ENCODE data around the gene FBXW7.

Gene FBXW7

DNA sequence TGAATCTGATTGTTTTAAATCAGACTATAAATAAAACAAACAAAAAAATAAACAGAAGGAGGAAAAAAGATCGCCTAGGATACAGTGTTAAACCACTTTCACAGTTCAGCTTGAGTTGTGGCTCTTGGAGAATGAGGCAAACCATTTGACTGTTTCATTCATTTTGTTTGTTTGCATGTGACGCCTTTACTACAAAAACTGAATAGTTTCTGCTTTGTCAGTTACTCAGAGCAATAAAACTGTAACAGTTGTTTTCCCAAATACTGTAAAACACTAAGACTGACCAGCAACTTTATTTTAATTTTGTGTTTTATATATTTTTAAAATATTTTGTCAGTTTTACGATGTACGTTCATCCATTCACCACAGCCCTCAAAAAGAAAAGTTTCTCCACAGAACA lies 214.5 kb downstream of the FBXW7 start:
- DNase-seq, result no peak

DNA sequence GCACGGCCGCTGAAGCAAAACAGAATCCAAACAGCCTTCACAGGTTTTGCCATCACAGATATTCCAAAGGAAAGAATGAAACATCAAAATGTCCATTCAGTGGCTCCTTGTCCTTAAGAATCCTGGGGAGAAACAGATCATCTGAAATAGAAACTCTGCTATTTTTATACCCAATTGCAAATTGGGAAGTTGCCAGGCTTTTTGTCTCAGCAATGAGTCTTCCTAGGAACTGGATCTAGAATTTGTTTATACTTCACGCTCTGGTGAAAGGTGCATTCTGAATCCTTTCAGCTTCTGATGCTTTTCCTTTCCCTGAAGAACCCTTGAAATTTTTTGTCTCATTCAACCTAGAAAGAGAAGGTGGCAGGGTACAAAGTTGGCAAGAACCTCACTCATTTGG lies 218.9 kb downstream of the FBXW7 start:
- DNase-seq, result no peak

DNA sequence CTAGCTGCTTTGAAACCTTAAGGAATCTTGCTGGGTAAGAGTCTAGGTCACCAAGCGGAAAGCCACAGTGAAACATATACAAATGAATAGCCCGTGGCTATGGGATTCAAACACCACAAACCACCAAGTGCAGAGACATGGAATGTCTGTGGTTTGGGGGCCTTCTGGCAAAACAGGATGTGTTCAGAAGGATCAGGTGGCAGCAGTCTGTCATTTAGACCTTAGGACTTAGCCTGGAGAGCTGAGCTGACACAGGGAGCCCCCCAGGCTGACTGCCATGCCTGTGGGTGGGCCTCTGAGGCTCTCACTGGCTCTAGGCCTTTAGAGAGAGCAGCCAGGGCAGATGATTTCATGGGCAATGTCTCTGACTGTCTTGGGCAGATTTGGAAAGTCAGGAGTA lies 225.6 kb downstream of the FBXW7 start:
- no peak for DNase-seq

DNA sequence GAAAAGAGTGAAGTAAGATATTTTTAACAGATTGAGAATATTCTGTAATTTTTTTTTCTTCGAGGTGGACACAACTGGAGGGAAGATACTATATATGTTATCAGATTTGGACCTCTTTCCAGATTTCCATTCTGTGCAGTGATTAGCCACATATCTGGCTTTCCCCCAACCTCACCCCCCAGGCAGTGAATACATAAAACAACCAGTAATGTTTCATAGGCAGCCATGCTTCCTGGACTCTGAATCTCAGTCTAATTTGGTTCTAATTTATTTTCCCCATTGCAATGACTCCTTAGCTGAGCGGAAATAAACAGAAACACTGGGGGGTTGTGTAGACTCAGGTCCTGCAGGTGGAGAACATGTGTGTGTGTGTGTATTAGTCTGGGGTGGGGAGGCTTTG lies 226.5 kb downstream of the FBXW7 start:
- DNase-seq, result no peak

DNA sequence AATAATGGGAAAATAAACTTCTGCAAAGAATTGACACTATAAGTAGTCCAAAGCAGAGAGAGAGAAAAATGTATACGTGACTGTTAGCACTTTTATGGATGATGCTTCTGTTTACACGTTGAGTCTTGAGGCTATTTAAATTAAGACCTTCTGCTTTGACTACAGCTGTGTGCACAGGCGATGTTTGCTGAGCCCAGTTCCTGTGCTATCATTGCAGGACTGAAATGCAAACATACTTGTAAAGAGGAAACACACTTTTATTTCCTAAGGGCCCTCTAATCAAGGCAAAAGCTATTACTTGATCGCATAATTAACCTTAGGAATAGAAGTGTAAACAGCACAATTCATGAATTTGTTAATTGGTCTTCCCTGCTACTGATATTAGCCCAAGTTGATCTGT lies 226.9 kb downstream of the FBXW7 start:
- no peak for DNase-seq

DNA sequence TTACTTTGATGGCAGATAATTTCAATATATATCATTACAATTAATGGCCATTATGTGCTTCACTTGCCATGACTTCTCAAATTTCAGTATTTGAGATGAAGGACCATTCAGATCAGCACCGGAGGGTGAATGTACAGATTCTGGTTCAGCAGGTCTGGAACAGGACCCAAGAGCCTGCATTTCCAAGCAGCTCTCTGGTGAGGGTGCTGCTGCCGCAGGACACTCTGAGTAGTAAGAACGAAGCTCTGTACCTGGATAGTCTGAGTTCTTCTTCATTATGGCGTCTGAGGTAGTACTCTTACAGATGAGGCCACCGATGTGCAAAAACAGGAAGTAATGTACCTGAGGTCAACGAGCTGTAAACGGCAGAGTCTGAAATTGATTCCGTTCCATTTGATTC lies 228.2 kb downstream of the FBXW7 start:
- no peak for DNase-seq

DNA sequence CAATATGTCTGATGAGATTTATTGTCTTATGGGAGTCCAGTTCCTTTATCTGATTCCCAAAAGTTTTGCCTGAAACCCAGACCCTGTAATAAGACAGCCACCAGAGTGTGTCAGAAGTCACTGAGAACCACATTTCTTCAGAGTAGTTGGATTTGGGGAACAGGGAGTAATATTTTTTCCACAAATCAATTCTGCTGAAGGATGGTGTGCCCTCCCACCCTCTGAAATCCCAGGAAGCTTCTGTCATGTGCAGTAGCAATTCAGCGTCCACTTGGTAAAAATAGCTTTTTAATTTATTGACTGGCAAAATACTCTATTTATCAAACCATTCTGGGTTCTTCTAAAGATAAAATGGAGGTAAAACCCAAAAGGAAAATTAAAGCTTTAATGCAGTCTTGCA lies 229.4 kb downstream of the FBXW7 start:
- DNase-seq, result no peak

DNA sequence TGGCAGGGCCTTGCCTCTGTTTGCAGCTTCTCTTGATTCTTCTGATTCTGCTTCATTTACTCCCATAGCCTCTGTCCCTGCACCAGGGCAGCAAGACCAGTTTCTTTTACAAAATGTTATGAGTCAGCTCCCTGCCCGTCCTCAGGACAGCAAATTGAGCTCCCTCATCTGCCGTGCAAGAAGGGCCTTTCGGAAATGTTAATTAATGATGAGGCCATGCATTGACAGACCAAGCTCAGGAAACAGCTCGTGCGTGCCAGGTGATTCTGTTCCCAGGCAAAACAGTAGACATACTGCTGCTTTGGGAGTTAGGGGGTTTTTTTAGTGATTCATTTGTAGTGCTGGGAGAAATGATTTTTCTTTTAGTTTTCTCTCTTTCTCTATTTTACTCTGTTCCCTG lies 231.7 kb downstream of the FBXW7 start:
- DNase-seq, result no peak

DNA sequence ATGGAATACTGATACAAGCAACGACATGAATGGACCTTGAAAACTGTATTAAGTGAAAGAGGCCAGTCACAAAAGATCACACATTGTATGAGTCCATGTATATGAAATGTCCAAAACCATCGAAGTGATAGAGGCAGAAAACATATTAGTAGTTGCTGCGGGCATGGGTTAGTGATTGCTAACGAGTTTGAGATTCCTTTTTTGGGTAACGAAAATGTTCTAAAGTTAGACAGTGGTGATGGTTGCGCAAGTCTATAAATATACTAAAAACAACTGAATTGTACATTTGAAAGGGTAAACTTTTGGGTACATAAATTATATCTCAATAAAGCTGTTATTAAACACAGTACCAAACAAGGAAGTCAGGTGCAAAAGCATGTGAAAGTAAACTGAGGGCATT lies 234.5 kb downstream of the FBXW7 start:
- no peak for DNase-seq

DNA sequence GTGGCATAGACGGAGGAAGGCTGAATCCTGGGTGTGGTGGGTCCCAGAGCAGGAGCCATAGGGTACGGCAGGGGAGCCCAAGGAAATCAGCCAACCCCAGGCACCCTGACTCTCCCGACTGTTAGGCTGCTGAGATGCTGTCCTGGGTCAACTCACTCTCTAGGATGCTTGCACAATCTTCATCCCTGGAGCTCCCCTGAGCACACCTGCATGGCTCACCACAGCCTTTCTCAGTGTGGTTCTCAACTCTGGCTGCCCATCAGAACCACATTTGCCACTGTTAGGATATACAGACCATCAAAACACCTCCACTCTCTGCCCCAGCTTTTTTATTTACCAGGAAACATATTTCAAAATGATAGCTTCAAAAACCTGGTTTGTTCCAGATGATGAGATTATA lies 236.3 kb downstream of the FBXW7 start:
- no peak for DNase-seq

DNA sequence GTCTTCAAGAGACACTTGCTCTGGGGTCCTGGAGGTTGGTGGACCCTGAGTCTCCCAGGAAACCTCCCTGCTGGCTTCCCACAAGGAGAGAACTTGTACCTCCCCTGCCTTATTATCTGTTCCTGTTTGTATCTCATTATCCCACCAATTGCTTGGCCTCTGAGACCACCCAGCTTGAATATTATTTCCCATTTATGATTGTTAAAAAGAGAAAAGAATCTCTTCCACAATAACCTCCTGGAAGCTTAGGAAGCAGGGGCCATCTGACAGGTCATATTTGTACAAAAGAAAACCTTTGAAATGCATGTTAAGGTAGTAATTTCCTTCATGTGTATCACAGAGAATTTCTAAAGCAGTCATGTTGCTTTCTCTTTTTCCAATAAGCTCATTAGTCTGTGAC lies 239.5 kb downstream of the FBXW7 start:
- DNase-seq, result no peak

DNA sequence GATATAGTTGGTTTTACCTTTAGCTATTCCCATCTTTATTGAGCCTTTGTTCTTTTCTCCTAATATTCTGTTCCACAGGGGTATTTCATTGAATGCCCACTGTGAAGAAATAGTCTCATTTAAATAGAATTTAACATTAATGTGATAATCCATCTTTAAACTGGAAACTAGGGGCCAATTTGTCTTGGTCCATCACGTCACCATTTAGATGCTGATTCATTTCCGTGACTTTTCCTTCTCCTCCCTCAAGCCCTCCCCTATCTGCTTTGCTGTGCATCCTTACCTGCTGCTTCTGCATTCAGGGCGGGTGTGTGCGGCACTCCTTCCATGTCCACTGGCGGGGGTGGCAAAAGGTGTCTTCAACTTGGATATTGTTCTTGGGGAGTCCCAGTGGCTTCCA lies 241.1 kb downstream of the FBXW7 start:
- no peak for DNase-seq

DNA sequence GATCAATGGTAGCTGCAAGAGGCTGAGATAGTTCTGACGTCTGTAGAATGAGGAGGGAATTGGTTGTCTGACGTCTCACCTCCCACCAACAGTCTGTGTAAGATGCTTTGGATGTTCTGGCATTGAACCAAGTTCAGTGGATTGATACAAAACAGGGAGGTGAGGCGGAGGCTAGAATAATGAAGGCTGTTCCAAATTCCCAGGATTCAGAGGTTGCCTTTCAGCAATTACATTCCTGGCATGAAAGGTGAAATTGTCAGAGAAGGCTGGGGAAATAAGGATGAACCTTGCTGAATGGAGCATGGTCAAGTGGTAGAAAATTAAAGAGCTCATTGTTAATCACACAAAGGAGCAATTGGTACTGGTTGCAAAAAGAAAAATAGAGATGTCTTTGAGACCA lies 241.6 kb downstream of the FBXW7 start:
- DNase-seq, result no peak

DNA sequence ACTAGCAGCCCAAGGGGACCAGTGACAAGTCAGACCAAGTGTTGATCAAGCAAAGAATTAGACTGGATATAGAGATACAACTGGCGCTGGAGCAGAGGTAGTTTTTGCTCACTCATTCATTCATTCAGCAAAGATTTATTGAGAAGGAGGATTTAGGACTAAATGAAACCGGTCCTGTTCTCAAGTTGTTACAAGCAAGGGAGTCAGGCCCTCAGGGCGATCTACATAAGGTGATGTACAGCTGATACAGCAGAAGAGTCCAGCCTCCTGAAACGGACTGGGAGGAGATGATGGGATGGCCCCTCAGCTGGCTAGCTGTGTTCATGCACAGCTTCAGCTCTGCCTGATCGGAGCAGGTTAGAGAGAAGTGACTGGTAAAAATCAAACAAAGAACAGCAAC lies 242.4 kb downstream of the FBXW7 start:
- DNase-seq, result no peak

DNA sequence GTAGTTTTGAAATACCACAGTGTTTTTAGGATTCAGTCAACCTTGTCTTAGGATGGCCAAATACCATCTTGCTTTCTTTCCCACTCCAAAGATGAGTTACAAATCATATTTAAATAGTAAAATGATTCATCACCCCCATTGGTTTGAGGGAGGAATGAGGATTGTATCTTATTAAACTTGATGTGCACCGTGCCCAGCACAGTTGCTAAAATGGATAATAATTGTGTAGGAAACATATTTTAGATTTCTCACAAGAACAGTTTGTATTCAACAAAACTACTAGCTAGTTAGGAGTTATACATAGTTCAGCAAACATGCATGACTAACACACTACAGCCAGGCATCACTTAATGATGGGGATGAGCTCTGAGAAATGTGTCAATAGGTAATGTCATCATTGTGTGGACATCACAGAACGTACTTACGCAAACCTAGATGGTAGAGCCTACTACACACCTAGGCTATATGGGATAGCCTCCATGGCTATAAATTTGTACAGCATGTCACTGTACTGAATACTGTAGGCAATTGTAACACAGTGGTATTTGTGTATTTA lies 245.4 kb downstream of the FBXW7 start:
- DNase-seq, result no peak

DNA sequence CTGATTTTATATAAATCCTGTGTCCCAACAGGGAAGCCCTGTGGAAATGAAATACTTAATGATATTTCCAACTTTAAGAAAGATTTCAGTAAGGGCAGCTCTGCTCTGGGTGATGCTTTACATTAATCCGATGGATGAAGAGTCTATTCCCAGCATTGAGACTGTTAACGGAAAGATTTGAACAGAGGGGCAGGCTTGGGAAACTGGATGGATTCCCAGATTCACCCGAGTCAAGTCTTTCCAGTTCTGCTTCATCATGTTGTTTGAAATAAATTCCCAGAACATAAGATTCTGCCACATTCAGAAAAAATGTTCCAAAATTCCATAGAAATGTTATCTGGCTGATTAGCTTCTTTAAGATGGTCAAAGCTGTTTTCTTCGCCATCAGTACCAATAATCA lies 246.0 kb downstream of the FBXW7 start:
- DNase-seq, result no peak

DNA sequence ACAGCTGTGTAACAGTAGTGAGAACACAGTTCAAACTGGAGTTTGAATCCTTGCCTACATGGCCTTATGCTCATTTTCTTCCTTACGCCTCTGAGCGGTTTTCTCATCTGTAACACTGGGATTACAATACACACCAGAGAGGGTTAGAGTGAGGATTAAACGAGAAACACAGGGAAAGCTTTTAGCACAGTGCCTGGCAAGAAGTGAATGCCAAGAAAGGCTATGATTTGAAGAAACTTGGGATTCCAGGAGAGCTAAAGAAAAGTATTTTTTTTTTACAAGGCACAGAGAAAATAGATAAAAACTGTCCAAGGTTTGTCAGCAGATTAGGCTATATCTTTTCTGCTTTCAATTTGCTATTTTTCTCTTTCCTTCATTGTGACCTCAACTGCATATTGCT lies 246.4 kb downstream of the FBXW7 start:
- DNase-seq, result no peak

DNA sequence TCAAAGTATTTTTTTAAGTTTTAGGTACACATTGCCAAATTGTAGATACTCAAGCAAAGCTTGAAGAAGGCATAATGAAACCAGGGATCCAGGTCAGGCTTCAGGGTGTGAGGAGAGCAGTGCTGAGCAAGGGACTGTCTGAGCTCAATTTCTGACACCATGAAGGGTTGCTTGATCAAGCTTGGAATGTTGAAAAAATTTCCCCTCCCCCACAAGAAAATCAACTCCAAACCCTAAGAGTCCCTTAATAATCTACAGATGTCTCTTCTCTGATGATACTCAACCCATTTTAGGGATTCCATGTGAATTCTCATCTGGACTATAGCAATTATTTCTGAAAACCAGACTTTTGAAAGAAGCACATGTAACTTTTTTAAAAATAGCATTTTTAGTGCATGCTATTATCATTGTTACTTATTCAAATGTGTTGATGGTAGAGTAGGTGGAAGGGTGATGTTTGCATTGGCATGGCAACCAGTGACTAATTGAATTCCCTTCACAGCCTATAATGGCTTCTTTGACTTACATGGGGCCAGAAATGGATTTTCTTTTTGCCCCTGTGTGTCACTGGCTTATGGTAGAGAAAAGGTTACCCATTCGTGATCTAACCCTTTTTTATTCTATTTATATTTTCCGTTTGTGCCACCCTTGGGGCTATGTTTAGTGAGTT lies 252.0 kb downstream of the FBXW7 start:
- DNase-seq, result no peak

DNA sequence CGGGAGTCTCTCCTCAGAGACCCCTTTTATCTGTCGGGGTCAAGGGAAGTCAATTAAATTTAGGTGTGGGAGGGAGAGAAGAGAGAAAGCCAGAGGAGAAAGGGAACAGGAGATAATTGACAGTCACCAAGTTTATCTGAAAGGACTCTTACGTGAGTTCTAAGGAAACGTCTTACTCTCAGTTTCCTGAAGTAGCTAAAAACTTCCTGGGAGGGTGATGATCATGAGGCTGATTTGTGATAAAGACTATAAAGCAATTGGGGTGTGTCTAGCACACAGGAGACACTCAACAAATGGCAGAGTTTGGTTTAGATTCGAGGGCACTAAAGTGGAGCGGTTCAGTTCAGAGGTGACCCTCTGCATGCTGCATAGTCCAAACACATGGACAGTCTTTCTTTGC lies 254.1 kb downstream of the FBXW7 start:
- no peak for DNase-seq

DNA sequence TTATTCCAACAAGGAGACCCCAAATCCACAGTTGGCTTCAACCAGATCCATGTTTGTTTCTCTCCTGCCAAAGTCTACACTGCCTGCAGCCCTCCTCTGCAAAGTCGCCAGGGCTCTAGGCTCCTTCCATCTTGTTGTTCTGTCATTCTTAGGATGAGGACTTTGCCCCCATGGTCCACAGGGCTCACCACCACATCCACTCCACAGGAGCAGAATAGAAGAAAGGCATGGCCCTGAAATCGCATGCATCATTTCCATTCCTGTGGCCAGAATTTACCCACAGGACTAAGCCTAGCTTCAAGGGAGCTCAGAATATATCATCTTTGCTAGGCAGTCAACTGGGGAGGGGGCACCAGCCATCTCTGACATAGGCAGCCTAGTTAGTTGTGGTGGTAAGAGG lies 254.7 kb downstream of the FBXW7 start:
- no peak for DNase-seq

DNA sequence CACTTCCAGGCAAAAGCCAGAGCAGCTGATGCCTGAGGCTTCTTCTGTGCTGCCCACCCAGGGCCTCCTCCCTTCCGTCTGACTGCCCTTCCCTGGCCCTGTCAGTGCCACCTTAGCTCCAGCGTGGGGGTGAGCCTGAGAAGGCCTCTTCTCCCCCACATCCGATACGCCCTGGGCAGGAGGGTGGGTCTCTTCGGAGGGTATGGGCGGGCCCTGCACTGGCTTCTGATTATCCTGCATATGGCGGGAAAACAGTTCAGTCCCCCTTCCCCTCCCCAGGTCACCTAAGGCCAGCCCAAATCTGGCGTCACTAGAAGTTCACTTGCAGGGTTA lies 256.7 kb downstream of the FBXW7 start:
- DNase-seq, result no peak

DNA sequence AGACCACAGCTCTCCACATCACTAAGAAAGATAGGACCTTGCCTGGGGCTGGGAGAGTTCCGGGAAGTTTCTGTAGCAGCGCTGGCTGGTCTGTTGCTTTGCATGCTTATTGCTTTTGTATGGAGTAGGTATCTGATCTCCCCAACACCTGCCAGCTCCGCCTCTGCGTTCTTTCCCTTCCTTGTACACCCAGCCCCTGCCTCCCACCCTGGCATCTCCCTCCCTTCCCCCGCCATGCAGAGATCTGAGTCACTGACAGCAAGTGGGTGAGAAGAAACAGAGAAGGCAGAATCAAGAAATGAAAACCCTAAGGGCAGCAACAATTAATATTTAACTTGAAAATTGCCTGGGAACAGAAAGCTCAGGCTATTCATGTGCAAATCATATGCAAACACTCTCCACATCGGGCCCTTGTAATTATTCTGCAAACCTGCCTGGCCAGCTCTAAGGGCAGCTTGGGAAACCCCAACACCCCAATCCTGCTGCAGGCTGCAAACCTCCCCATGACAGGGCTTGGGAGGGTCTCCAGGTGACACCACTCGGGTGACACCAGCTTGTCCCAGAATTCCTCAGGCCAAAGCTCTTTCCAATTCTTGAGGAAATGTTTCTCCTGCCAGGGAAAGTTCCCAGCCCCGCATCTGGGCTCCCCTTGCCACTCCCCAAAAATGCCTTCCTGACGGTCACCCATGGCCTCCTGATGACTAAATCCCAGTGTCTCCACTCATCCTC lies 257.2 kb downstream of the FBXW7 start:
- DNase-seq, result no peak

DNA sequence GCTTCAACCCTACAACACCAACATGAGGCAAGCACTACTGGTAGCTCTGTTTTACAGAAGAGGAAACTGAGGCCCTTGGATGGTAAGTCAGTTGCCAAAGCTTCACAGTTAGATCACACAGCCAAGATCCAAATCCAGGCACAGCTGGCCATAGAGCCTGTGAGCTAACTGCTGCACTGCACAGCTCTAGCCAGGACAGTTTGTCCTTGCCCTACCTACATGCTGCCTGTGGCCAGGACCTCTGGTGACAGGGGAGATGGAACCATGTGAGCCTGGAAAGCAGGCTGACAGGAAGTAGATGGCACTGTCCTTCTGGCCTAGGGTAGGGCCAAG lies 257.8 kb downstream of the FBXW7 start:
- DNase-seq, result no peak

DNA sequence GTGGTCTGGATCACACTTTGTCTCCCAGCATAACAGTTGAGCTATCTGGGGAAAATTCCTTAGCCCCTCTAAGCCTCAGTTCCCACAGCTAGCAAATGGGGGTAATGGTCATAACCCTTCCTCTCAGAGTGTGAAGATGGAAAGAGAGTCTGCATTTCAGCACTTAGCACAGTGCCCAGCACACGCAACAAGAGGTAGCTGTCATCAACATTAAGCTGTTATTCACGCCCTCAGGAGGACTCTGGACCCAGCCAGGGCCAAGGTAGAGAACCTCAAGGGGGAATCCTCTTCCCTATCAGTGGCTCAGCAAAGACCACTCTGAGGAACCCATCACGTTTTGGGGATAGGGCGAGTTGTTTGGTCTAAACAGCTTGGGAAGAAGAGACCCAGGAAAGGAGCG lies 258.6 kb downstream of the FBXW7 start:
- DNase-seq, result no peak

DNA sequence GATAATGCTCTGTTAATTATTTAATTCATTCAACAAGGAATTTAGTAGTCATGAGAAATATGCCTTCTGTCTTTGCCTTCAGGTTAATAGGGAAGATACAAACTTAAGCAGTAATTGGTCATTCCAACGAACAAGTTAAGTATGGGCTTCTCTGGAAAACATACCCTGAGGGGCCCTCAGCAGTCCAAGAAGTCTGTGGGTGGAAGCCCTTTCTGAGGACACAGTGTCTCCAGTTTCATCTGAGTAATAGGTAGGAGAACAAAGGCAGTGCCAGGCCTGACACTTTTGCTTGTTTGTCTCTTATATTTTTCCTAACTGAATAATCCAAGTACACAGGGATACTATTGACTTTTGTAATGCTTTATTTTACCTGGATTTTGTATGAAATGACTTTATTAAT lies 262.5 kb downstream of the FBXW7 start:
- no peak for DNase-seq

All from activated T-cell treated with anti-CD3 and anti-CD28 coated beads, Interleukin-2, amount 50 U/mL, for 1 hour (primary cell).